ENCODE results near the gene FRMD4A. TPM values are rescaled to one million over a fixed set of nuclear protein-coding genes. Genes with fewer than 3 reads are reported as not detected.

The FRMD4A gene
- polyA plus RNA-seq, 1 of the 3 experiments (the other 2 are of a cell fraction): 37.7 TPM

DNA sequence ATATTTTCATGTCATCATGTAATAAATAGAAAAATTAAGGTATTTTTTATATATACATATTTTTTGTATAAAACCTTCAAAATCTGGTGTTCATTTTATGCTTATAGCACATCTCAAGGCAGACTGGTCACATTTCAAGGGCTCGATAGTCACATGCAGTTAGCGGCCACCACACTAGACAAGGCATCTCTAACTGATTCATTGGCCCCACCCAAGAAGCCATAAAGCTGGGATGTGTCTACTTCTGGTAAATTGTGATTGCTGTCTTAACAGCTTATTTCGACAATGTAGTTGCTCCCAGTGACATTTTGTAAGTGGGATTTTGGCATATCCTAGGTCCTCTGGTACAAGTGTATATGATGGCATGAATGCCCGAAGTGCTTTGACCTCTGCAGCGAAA lies 168.7 kb downstream of the FRMD4A start:
- H3K9me2 ChIP-seq: no peaks in the 10 kb centered on the region
- H3K4me1 ChIP-seq (ENCODE audit: control insufficient read depth in 1 of 2, insufficient read depth in 2 of 2, low read depth in 1 of 2, low read length in 1 of 2): no peaks in the 10 kb centered on the region
- no peaks in the 10 kb centered on the region for H3K36me3 ChIP-seq (replicated peaks in 1 of 2; ENCODE audit: control insufficient read depth in 1 of 2, insufficient read depth in 2 of 2, low read length in 1 of 2)
- DNase-seq: no peak
- WGBS (ENCODE audit: low lambda C conversion rate): 47% methylated on average over 5 of the region's 5 CpGs
- ChIA-PET CTCF (no interaction called here), POLR2A (no interaction called here)
- no peaks in the 10 kb centered on the region for H3K79me2 ChIP-seq (ENCODE audit: insufficient read depth)
- H4K20me1 ChIP-seq (ENCODE audit: insufficient read depth): no peaks in the 10 kb centered on the region
- no peaks in the 10 kb centered on the region for H3K27me3 ChIP-seq (ENCODE audit: insufficient read depth)
- no peak overlapping the region for H3K4me3 ChIP-seq (ENCODE audit: low read depth in 2 of 2, low read length in 1 of 2)
- H3K27ac ChIP-seq (ENCODE audit: low read depth in 2 of 2, low read length in 1 of 2): no peak overlapping the region
- no peaks in the 10 kb centered on the region for H3F3A ChIP-seq (replicated peaks; ENCODE audit: insufficient read depth)
- TF ChIP-seq, protein P1, sequence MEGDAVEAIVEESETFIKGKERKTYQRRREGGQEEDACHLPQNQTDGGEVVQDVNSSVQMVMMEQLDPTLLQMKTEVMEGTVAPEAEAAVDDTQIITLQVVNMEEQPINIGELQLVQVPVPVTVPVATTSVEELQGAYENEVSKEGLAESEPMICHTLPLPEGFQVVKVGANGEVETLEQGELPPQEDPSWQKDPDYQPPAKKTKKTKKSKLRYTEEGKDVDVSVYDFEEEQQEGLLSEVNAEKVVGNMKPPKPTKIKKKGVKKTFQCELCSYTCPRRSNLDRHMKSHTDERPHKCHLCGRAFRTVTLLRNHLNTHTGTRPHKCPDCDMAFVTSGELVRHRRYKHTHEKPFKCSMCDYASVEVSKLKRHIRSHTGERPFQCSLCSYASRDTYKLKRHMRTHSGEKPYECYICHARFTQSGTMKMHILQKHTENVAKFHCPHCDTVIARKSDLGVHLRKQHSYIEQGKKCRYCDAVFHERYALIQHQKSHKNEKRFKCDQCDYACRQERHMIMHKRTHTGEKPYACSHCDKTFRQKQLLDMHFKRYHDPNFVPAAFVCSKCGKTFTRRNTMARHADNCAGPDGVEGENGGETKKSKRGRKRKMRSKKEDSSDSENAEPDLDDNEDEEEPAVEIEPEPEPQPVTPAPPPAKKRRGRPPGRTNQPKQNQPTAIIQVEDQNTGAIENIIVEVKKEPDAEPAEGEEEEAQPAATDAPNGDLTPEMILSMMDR (IDR thresholded peaks at IDR 0.05): no peak
- TF ChIP-seq MEF2A (IDR thresholded peaks at IDR 0.05; ENCODE audit: borderline replicate concordance, low read depth) (no peak), MXI1 (IDR thresholded peaks at IDR 0.05; ENCODE audit: low read depth, low read length) (no peak), RXRA (IDR thresholded peaks at IDR 0.05; ENCODE audit: borderline replicate concordance, low read depth) (no peak), RFX5 (IDR thresholded peaks at IDR 0.05; ENCODE audit: low read length) (no peak), FOXJ3 (CRISPR knock-in tag; IDR thresholded peaks at IDR 0.05) (no peak), EP300 (IDR thresholded peaks at IDR 0.05; ENCODE audit: borderline replicate concordance in 1 of 2, low read depth in 1 of 2, low read length in 1 of 2) (no peak), RCOR1 (IDR thresholded peaks at IDR 0.05; ENCODE audit: low read length) (no peak), POLR2AphosphoS5 (IDR thresholded peaks at IDR 0.05; ENCODE audit: low read depth, low read length) (no peak), REST (IDR thresholded peaks at IDR 0.05; ENCODE audit: low read depth, low read length) (no peak), EZH2phosphoT487 (IDR thresholded peaks at IDR 0.05; ENCODE audit: borderline replicate concordance, low read depth) (no peak), JUND (IDR thresholded peaks at IDR 0.05) (no peak), CHD2 (IDR thresholded peaks at IDR 0.05; ENCODE audit: low read length, partially characterized antibody) (no peak), FOSL2 (IDR thresholded peaks at IDR 0.05; ENCODE audit: borderline replicate concordance, low read depth) (no peak), ELF1 (IDR thresholded peaks at IDR 0.05) (no peak)
- TF ChIP-seq, protein P2, sequence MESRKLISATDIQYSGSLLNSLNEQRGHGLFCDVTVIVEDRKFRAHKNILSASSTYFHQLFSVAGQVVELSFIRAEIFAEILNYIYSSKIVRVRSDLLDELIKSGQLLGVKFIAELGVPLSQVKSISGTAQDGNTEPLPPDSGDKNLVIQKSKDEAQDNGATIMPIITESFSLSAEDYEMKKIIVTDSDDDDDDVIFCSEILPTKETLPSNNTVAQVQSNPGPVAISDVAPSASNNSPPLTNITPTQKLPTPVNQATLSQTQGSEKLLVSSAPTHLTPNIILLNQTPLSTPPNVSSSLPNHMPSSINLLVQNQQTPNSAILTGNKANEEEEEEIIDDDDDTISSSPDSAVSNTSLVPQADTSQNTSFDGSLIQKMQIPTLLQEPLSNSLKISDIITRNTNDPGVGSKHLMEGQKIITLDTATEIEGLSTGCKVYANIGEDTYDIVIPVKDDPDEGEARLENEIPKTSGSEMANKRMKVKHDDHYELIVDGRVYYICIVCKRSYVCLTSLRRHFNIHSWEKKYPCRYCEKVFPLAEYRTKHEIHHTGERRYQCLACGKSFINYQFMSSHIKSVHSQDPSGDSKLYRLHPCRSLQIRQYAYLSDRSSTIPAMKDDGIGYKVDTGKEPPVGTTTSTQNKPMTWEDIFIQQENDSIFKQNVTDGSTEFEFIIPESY (IDR thresholded peaks at IDR 0.05; ENCODE audit: borderline replicate concordance, low read depth): no peak
- TF ChIP-seq, protein P3, sequence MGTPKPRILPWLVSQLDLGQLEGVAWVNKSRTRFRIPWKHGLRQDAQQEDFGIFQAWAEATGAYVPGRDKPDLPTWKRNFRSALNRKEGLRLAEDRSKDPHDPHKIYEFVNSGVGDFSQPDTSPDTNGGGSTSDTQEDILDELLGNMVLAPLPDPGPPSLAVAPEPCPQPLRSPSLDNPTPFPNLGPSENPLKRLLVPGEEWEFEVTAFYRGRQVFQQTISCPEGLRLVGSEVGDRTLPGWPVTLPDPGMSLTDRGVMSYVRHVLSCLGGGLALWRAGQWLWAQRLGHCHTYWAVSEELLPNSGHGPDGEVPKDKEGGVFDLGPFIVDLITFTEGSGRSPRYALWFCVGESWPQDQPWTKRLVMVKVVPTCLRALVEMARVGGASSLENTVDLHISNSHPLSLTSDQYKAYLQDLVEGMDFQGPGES (IDR thresholded peaks at IDR 0.05; ENCODE audit: low read depth, low read length): no peak
- TF ChIP-seq, protein P4, sequence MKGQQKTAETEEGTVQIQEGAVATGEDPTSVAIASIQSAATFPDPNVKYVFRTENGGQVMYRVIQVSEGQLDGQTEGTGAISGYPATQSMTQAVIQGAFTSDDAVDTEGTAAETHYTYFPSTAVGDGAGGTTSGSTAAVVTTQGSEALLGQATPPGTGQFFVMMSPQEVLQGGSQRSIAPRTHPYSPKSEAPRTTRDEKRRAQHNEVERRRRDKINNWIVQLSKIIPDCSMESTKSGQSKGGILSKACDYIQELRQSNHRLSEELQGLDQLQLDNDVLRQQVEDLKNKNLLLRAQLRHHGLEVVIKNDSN (IDR thresholded peaks at IDR 0.05; ENCODE audit: borderline replicate concordance, low read depth): no peak
- no peak overlapping the region for H2AFZ ChIP-seq (ENCODE audit: low read depth)
- H3K9me3 ChIP-seq: no peaks in the 10 kb centered on the region
- no peak overlapping the region for H3K9ac ChIP-seq
- H3K4me2 ChIP-seq: no peak overlapping the region
